Anterior cingulate cortex (tissue), 58 donors: ENCODE measurements around the gene ARPC1A.
A peak's percentile ranks its signal among the peaks of the same experiment; 100 is the strongest.
"Not testable (repeated sequence)": the region's sequence is repeated elsewhere in the genome, so short reads cannot be mapped to it uniquely, and the experiment has no call there.

Experiments used
- DNase-seq, 58 donors: peaks; one replicate each; lab custom pipeline; 2025; lab: John Stamatoyannopoulos, UW

The ARPC1A gene

GRCh38 chr7:99366646-99367045 is 40.9 kb downstream of the ARPC1A start:
- DNase-seq = no peak

- DNase-seq = no peak
Measured at GRCh38 chr7:99368750-99369389, 43.2 kb downstream of the ARPC1A start.

- no peak for DNase-seq
Measured at GRCh38 chr7:99369767-99370391, 44.2 kb downstream of the ARPC1A start.

- no peak for DNase-seq
Measured at GRCh38 chr7:99371376-99371920, 45.8 kb downstream of the ARPC1A start.

DNA sequence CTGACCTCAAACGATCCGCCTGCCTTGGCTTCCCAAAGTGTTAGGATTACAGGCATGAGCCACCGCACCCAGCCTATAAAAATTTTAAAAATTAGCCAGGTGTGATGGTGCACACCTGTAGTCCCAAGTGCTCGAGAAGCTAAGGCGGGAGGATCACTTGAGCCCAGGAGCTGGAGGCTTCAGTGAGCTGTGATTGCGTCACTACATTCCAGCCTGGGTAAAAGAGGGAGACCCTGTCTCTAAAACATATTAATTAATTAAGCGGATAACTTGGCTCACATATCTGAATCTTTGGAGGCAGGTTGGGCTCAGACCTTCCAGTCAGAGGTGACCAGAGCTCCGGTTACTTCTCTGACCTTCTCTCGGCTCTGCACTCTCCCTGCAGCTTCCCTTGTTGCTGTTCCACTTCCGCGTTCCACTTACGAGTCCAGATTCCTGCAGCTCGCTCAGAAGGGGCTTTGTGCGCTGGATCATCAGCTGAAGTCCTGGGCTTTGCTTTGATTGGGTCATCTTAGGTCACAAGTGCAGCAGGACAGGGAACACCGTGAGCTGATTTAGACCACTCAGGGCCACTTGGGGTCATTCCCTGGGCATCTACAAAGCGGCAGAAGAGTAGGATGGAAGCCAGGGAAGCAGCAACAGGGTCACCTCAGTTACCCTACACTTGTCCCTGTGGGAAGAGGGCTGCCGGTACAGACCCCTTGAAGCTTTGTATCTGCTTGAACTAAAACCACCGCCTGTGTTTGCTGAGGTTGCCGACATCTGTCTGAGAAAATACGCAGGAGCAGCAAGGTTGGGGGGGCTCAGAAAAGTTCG is 46.8 kb downstream of the ARPC1A start:
- peak in 3 of 58 donors; percentile 4 to 15 (median 6) for DNase-seq

DNA sequence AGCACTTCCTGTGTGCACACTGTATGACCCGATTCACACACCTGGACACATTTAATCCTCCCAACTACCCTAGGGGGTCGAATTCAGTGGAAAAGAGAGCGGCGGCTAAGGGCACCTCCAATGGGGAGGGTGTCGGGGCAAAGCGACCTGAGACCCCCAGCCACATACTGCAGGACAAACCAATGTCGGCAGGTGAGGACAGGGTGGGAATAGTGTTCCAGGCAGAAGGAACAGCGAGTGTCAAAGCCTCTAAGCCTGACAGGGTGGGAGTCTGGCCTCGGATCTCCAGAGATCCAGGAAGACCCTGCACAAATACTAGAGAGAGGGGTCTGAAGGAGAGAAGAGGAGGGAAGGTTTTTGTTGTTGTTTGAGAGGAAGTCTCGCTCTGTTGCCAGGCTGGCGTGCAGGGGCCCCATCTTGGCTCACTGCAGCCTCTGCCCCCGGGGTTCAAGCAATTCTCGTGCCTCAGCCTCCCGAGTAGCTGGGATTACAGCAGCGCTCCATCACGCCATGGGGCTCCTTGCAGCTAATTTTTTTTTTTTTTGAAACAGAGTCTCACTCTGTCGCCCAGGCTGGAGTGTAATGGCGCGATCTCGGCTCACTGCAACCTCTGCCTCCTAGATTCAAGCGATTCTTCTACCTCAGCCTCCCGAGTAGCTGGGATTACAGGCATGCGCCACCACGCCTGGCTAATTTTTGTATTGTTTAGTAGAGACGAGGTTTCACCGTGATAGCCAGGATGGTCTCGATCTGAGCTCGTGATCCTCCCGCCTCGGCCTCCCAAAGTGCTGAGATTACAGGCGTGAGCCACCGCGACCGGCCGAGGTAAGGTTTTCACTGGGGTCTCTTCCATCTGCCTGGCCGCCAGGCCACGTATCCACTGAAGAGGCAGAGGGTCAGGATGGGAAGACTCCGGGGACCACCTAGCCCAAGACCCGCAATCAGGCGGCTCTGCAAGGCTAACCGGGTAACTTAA is 47.7 kb downstream of the ARPC1A start:
- DNase-seq = no peak

DNA sequence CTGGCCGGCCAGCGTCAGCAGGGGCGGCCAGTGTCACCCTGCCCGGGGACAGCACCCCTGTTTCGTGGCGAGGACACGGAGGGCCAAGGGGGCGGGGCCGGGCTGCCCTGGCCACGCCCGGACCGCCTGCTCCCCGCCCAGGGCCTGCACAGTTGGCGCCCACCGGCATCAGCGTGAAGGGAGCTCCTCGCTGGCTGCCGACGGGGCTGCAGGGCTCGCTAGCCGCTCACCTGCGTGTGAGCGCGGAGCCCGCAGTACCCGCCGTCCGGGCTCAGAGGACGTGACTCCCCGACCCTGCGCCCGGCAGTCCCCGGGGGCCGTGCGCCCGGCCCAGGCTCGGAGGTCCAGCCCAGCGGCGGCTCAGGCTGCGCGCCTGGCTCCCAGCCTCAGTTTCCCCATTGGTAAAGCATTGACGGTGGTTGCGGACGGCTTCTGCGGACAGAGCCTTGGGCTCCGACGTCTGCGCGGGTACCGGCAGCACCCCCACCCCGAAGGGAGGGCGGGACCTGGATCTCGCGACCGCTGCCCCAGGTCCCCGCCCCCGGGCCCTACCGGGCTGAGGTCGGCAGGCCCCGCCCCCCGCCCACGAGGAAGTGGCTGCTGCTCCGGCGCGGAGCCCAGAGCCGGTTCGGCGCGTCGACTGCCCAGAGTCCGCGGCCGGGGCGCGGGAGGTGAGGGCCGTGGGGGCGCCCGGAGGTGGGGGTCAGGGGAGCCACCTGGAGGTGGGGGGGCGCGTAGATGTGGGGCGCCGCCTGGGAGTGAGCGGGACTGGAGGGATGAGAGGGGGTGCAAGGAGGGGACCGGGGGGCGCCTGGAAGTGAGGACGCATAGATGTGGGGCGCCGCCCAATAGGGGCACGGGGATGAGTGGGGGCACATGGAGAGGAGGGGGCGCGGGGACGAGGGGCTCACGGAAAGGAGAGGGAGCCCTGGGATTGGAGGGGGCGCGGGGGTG is 48.7 kb downstream of the ARPC1A start, which contains the start of gene ARPC1B:
Gene ARPC1B, plus strand, starts transcription at position 620 of the 954 bp plus-strand sequence. CDS start 10,985 bp downstream, outside the sequence.
- DNase-seq = peak in 20 of 58 donors; percentile 8 to 45 (median 19)

- DNase-seq = peak in 41 of 58 donors; percentile 14 to 74 (median 33)
Measured at GRCh38 chr7:99375070-99375807, 49.5 kb downstream of the ARPC1A start.

DNA sequence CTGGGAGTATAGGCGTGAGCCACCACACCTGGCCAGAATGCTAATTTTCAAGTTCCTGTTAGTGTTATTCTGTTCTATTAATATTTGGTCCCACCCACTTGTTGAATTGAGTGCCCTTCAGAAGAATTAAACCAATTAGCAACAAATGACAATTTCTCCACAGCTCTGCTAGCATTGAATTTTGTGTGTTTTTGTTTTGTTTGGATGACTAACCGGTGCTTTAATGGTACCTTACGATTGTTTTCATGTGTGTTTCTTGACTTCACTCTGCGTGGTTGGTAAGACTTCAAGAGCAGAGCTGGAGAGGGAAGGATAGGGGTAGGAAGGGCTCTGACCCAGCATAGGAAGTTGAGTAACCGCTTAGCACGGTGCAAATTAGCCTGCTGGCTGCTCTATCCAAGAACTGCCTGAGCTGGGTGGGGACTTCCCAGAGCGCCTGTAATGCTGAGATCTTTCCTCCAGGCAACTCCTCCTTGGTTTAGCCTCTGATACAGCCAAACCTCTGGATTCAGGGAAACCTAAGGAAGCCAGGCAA is 53.4 kb downstream of the ARPC1A start:
- DNase-seq = peak in 4 of 58 donors; percentile 6 to 27 (median 11)

DNA sequence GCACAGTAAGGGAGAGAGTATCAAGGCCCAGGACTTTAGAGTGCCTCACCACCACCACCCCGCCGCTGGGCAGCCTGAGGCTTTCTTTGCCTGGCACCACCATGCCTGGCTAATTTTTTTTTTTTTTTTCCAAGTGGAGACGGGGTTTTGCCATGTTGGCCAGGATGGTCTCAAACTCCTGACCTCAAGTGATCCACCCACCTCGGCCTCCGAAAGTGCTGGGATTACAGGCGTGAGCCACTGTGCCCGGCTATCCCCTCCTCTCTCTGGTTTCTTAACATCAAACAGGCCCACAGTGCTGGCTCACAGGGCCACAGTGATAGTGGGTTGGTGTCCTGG is 54.0 kb downstream of the ARPC1A start:
- not testable (repeated sequence) for DNase-seq

- peak in 39 of 58 donors; percentile 9 to 69 (median 32) for DNase-seq
Measured at GRCh38 chr7:99380032-99380822, 54.5 kb downstream of the ARPC1A start.

GRCh38 chr7:99380823-99381663 is 55.3 kb downstream of the ARPC1A start:
- DNase-seq = peak in 1 of 58 donors; percentile 23

- no peak for DNase-seq
Measured at GRCh38 chr7:99381664-99382075, 56.0 kb downstream of the ARPC1A start.

- DNase-seq = no peak
Measured at GRCh38 chr7:99383203-99383602, 57.5 kb downstream of the ARPC1A start.

DNA sequence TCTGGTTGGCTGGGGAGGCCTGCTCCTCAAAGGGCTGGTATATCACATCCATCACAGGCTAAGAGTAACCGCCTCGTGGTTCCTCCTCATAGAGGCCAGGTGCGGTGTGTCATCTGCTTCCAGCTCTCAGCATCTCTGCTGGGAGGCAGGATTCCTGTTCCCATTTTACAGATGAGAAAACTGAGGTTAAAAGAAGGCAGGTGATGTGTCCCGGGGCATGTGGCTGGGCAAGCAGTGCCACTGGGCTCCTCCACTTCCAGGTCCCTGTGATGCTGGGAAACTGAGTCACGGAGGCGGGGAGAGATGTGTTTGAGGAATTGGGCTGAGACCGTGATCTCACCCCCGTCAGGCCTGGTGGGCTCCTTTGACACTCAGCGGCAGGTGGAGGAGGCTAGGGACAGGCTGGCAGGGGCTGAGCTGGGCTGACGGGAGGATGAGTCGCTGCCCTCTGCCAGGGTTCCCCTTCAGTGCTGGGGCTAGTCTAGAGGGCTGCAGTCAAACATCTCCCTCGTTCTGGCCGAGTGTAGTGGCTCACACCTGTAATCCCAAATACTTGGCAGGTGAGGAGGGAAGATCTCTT is 58.2 kb downstream of the ARPC1A start:
- DNase-seq = no peak
